GM18526 (cell line): ENCODE data around the gene VPS13D.

Experiments
- POLR2A ChIP-seq: IDR thresholded peaks from 3 replicates; pipeline ENCODE4 v1.6.1; 2011; ENCODE audit not compliant: insufficient read length; ENCODE audit errors: extremely low read depth

Gene VPS13D

GRCh38 chr1:12450756-12451559 is 221.1 kb downstream of the VPS13D start:
- TF ChIP-seq POLR2A = no peak

- no peak for TF ChIP-seq POLR2A
Measured at GRCh38 chr1:12451560-12451900, 221.7 kb downstream of the VPS13D start.

- TF ChIP-seq POLR2A = no peak
Measured at GRCh38 chr1:12452262-12452661, 222.4 kb downstream of the VPS13D start.

- TF ChIP-seq POLR2A = no peak
Measured at GRCh38 chr1:12453400-12454343, 223.8 kb downstream of the VPS13D start.

GRCh38 chr1:12454406-12455391 is 224.9 kb downstream of the VPS13D start:
- TF ChIP-seq POLR2A = no peak

GRCh38 chr1:12456979-12457378 is 227.1 kb downstream of the VPS13D start:
- no peak for TF ChIP-seq POLR2A

- TF ChIP-seq POLR2A = no peak
Measured at GRCh38 chr1:12457771-12458170, 227.9 kb downstream of the VPS13D start.

- TF ChIP-seq POLR2A = no peak
Measured at GRCh38 chr1:12458571-12458970, 228.7 kb downstream of the VPS13D start.

- TF ChIP-seq POLR2A = no peak
Measured at GRCh38 chr1:12460121-12460520, 230.3 kb downstream of the VPS13D start.

- no peak for TF ChIP-seq POLR2A
Measured at GRCh38 chr1:12460911-12461621, 231.2 kb downstream of the VPS13D start.

- no peak for TF ChIP-seq POLR2A
Measured at GRCh38 chr1:12461754-12462153, 231.9 kb downstream of the VPS13D start.

- no peak for TF ChIP-seq POLR2A
Measured at GRCh38 chr1:12462586-12462985, 232.8 kb downstream of the VPS13D start.

- no peak for TF ChIP-seq POLR2A
Measured at GRCh38 chr1:12464045-12464461, 234.2 kb downstream of the VPS13D start.

- no peak for TF ChIP-seq POLR2A
Measured at GRCh38 chr1:12464598-12465056, 234.8 kb downstream of the VPS13D start.

- no peak for TF ChIP-seq POLR2A
Measured at GRCh38 chr1:12465126-12465525, 235.3 kb downstream of the VPS13D start.

- no peak for TF ChIP-seq POLR2A
Measured at GRCh38 chr1:12466816-12467215, 237.0 kb downstream of the VPS13D start.
